Loucy (cell line): ENCODE results near the gene ABI3.

Experiments
- EZH2phosphoT487 ChIP-seq: fragments of 200-600 bp; IDR thresholded peaks from 2 replicates; pipeline ENCODE4 v1.6.1; 2018; ENCODE audit warnings: antibody characterized with exemption, mild to moderate bottlenecking, moderate library complexity, borderline replicate concordance
- TF ChIP-seq, protein P1 (sequence below): fragments of 200-600 bp; sonication (generic); conservative IDR thresholded peaks from 2 replicates; pipeline ENCODE4 v1.5.1; 2014; ENCODE audit warnings: mild to moderate bottlenecking, antibody characterized with exemption, low read length

DNA sequence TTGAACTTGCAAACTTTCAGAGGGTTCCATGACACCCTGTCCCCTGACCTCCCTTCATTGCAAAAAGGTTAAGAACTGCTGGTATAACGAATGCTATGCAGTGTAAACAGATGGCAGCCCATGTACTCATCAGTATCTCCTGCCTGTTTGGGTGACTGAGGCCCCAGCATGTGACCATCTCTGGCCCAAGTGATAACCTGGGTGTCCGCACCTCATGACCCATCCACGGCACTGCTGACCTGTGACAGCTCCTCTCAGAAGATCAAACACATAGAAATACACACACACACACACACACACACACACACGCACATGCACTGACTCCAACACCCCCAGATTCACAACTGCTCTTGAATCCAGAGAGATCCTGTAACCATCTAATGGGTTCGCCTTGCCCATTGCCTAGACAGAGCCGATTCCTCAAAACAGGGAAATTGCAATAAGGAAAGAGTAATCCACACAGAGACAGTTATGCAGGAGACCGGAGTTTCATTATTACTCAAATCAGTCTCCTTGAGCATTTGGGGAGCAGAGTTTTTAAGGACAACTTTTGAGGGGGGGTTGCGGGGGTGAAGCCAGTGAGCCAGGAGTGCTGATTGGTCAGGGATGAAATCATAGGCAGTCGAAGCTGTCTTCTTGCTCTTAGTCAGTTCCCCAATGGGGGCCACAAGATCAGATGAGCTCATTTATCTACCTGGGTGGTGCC is 31.3 kb downstream of the ABI3 start:
- TF ChIP-seq, protein P1, sequence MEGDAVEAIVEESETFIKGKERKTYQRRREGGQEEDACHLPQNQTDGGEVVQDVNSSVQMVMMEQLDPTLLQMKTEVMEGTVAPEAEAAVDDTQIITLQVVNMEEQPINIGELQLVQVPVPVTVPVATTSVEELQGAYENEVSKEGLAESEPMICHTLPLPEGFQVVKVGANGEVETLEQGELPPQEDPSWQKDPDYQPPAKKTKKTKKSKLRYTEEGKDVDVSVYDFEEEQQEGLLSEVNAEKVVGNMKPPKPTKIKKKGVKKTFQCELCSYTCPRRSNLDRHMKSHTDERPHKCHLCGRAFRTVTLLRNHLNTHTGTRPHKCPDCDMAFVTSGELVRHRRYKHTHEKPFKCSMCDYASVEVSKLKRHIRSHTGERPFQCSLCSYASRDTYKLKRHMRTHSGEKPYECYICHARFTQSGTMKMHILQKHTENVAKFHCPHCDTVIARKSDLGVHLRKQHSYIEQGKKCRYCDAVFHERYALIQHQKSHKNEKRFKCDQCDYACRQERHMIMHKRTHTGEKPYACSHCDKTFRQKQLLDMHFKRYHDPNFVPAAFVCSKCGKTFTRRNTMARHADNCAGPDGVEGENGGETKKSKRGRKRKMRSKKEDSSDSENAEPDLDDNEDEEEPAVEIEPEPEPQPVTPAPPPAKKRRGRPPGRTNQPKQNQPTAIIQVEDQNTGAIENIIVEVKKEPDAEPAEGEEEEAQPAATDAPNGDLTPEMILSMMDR = no peak
- no peak for TF ChIP-seq EZH2phosphoT487
